Eye (tissue), 1 donor: ENCODE measurements around the gene DCDC2.
"Not testable (repeated sequence)": the region's sequence is repeated elsewhere in the genome, so short reads cannot be mapped to it uniquely, and the experiment has no call there.

Experiments used
- DNase-seq: peaks from one replicate; pipeline ENCODE4 v3.0.0-alpha.2; 2015

Gene DCDC2

DNA sequence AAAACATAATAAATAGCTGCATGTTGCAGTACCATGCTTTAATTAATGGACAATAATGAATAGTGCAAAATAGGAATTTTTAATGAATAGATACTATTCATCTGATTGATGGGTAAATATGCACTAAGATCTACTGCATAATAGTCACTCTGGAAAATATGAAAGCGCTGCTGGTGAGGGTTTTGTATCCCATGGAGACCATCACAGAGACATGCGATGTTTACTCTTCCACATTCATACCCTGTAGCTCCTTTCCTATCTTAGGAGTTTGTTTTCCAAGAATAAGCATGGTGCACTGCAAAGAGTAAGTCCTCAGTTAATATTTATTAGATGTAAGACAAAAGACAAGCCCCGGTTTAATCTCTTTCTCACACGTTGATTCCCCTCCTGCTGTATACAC, 150.4 kb downstream of the DCDC2 start:
- DNase-seq = no peak

DNA sequence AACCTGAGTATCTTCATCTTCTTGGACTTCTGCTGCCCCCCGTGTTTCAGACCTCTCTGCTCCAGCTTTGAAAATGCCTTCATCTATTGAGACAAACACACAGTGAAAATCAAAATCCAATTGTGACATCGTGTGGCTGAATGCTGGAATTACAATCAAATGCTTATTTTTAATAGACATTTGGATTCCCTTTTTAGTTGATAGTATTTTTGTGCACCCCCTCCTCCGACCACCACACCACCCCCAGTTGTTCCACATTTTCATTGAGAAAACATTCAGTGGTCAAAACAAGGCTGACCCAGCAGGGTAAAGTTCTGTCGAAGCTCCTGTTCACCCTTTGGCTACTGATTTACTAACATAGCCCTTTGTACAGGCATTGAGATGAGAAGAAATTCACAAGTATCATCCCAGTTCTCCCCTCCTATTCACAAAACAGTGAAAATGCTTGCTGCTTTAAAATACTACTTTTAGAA, 152.8 kb downstream of the DCDC2 start:
- peak; percentile 90 for DNase-seq

DNA sequence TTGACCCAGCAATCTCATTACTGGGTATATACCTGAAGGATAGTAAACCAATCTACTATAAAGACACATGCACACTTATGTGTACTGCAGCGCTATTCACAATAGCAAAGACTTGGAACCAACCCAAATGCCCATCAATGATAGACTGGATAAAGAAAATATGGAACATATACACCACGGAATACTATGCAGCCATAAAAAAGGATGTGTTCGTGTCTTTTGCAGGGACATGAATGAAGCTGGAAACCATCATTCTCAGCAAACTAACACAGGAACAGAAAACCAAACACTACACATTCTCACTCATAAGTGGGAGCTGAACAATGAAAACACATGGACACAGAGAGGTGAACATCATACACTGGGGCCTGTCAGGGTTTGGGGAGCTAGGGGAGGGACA, 153.7 kb downstream of the DCDC2 start:
- DNase-seq = not testable (repeated sequence)

DNA sequence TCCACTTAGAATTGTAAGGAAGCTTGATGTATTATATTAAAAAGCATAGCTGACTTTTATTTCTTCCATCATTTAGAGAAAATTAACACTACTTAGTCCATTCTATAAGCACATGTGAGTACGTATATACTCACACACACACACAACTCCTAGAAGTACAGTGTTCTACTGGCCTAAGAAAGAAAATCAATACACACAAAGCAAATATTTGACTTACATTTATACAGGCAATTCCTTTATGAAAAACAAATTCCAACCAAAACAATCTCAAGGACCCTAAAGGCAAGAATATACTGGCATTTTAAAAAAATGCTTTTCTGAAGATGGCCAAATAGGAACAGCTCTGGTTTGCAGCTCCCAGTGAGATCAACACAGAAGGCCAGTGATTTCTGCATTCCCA, 160.0 kb downstream of the DCDC2 start:
- DNase-seq = no peak

DNA sequence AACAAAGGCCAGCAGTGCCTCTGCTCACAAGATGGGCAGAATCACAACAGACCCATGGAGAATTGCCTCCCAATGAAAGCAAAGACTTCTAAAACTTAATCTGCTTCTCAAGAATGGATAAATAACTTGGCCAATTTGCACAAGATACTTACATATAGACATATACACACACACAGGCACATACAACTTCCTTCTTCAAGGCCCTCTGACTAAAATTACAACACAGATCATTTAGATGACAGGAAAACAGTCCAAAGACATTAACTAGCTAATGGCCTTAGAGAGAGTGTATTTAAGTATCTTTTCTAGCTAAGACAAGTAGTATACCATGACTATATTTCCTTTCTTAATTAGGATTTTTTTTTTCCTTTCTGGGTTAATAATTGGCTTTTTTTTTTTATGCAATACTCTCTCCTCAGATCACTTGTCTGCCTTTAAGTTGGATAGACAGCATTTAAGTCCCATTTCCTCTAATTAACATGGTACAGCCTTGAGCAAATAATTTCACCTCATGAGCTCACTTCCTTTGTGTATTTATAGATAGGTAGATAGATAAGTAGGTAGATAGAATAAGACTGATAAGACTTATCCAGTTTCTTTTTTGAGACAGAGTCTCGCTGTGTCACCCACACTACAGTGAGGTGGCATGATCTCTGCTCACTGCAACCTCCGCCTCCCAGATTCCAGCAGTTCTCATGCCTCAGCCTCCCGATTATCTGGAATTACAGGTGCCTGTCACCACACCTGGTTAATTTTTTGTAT, 161.8 kb downstream of the DCDC2 start:
- no peak for DNase-seq

DNA sequence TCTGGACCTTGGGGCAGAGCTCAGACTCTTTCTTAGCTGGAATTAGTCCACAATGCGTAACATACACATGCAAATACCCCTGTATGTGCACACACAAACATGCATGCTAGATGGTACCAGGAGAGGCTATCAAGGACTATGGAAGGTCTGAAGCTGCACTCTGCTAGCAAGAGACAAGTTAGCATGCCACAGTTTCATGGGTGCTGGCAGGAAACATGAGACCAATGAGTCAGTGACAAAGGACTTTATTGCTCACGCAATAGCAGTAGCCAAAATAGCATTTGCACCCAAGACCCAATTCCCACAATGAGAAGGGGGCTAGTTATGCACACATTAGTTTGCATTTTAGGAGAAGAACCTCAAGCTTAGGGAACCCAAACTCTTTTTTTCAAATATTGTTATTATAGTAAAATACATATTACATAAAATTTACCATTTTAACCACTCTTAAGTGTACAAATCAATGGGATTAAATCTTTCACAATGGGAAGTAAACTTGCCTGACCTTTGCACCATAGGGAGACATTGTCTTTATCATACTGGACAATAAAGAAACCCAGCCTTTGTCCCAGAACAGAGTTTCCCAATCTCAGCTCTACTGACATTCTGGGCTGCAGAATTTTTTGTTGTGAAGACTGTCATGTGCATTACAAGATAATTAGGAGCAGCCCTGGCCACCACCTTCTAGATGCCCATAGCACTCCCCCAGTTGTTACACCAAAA, 162.7 kb downstream of the DCDC2 start:
- no peak for DNase-seq

DNA sequence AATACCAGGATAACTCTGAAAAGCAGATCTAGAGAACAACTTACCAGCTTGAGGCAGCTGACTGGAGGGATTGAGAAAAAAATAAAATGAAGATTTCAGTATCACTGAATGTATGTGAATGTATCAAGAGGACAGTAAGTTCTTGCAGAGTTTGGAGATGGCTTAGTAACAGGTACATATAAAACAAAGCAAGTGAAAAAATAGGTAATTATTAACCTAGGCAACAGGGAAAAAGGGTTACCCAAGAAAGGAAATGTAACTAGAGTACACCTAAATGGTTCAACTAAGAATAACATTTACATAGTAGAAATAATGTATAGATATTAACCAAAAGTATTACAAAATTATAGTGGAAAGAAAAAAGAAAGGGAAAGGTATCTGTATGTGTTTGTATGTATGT, 164.5 kb downstream of the DCDC2 start:
- DNase-seq = no peak

DNA sequence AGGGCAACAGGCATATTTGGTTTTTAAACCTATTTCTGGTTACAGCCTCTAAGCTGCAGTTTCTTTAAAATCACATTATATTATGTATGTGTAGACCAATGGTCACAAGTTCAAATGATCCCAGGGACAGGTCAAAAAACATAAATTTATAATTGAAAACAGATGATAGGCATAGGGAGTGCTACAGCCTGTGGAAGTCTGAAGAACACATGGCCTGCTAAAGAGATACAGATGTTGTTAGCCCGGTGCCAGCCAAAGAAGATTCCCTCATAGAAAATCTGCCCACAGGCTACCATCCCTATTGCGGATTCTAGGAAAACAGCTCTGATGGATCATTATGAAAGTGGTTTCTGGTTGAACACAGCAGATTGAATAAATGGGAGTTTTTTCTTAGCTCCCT, 166.5 kb downstream of the DCDC2 start:
- DNase-seq = no peak

DNA sequence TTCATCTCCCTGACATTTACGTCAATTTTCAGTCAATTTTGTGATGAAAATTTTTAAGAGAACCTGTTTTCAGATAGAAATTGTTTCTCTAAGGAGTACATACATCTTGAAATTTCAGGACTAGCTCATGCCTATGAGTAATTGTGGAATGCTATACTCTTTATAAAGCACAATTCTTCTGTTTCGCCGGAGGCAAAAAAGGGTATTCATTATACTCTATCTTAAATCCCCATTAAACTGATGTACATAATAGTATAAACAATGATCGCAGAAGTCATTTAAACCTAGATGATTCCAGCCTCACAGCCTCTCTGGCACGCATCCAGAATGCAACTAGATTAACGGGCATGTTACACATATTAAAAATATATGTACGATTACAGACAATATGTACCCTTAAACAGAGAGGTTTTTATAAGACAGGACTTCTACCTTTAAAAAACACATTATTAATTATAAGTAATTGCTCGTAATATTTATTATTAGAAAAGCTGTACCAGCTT, 169.2 kb downstream of the DCDC2 start:
- DNase-seq = no peak

DNA sequence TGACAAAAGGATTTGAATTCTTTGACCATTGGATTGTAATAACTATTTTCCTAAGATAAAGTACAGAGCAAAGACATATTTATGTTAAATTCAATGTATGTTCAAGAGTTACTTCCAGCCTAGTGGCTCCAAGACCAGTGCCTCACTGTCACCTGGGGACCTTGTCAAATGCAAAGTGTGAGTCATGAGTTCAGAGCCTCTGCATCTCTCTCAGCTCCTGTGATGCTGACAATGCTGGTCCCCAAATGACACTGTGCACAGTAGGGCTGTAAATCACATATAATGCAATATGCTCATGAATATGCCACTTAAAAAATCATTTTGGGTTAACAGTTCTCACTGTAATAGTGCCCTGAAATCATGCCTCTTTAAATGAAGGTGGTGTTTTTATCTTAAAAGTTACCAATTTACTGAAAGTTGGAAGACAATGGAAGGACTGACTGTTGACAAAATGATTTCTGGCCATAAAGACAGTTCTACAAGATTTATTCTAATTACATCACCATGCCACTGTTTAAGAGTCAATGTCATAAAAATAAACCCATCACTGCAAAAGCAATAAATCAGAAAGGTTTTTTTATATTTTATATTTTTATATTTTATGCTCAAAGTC, 169.8 kb downstream of the DCDC2 start:
- no peak for DNase-seq

DNA sequence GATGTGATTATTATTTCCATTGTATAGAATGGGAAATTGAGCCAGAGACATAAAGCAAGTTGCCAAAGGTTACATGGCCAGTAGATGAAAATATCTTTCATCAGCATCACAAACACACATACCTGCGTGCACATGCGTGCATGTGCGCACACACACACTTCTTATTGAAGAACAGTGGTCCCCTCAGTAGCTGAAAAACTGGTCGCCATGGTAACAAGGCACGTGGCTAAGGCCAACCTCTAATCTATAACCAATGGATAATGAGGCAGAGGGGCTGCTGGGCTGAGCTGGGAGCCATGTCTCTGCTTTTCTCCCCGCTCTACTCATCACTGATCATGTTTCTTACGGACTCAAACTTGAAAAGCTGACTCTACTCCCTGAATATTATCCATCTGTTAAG, 171.5 kb downstream of the DCDC2 start:
- no peak for DNase-seq

DNA sequence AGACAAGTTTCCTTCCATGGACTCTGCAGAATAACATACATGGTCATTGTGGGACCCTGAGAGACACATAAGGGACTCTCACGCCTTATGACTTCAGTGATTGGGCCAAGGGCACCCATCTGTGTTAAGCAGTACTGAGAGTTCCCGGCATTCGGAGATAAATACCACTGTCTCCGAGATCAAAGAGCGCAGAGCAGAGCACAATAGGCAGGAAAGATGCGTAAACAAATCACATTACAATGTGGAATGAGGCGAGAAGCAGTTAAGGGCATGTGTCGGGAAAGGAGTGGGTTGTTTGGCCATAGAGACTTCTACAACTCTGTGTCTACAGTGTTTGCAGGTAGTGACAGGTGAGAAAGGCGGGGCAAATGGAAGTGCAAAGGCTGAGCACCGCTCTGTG, 174.3 kb downstream of the DCDC2 start:
- DNase-seq = no peak

DNA sequence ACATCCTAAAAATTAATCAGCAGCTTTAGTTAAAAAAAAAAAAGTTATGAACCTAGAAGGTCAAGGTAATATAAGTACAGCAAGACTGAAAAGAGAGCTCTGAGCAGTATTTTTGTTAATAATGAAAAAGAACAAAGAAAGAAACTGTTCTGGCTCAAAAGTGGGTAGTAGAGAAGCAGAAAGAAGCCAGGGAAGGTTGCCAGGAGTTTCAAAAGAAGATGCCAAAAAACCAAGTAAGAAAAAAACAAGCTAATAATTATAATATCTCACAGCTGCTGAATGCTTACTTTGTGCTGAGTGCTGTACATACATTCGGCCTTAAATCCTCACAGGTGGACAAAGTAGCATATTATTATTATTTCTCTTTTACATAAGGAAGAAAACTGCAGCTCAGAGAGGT, 200.0 kb downstream of the DCDC2 start:
- DNase-seq = peak; percentile 12

DNA sequence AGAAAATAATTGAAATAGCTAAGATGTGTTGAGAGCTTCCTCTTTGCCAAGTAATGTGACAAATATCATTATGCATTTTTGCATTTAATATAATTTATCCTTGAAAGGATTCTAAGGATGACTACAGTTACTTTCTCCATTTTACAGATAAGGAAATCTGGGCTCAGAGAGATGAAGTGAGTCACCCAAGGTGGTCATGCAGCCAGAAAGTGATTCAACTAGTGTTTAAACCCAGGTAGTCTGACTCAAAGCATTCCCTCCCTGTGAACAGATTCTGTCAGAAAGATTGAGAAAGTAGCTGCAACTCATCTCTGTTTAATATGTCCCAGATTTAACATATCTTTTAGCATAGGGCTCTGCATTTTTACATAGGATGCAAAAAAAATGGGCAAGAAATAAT, 203.7 kb downstream of the DCDC2 start:
- DNase-seq = no peak

DNA sequence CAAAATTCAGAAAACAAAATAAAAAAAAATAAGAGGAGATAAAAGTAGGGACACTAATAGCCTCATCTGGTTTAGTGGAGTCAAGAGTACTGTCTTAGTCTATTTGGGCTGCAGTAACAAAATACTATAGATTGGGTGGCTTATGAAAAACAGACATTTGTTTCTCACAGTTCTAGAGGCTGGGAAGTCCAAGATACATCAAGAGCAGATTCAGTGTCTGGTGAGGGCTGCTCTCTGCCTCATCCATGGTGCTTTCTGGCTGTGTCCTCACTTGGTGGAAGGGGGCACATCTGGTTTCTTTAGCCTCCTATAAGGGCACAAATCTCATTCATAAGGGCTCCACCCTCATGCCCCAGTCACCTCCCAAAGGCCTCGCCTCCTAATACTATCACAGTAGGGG, 205.8 kb downstream of the DCDC2 start:
- DNase-seq = no peak

DNA sequence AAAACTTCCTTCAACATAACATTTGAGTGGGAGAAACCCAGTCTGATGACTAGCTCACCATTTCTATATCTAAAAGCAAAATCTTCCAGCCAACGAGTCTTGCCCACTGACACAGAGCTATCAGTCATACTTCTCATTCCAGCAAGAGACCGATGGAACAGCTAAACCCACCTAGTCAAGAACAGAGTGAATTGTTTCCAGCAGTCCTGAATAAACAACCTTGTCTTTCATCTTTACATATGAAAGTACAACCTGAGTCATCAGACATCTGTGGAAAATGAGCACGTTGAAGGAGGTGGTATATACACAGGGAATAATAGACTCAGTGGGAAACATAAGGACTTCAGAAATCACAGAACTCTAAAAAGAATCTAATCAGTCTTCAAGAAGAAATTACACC, 208.0 kb downstream of the DCDC2 start:
- DNase-seq = no peak

DNA sequence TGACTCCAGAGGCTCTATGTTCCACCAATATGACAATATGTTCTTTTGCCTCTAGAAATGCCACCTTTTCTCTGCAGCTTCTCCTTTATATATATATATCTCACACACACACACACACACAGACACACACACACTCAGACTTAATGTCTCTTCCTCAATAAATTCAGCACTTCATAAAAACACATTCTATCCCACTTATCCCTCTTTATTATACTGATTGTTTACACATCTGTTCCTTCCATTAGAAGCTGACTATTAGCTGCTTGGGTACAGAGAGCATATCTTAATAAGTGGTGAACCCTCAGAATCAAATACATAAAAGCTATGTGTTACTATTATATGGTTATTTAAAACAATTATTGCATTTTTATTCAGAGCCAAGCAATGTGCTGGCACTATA, 208.6 kb downstream of the DCDC2 start:
- DNase-seq = no peak

DNA sequence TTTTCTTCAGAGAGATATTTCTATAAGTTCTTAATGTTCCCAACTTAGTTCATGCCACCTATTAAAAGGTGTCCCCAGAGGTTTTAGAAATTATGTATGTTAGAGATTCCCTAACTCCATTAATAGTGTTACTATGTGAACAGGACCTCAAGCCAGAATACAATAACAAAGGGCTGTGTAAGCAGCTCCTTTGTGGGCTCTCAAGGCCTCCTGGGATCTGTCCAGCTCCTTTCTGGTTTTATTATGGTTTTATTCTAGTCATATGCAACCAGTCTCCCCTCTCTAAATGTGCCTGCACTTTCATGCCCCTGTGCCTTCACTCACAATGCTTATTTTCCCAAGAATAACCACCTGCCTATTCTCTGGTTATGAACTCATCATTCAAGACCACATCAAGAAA, 209.2 kb downstream of the DCDC2 start:
- no peak for DNase-seq

DNA sequence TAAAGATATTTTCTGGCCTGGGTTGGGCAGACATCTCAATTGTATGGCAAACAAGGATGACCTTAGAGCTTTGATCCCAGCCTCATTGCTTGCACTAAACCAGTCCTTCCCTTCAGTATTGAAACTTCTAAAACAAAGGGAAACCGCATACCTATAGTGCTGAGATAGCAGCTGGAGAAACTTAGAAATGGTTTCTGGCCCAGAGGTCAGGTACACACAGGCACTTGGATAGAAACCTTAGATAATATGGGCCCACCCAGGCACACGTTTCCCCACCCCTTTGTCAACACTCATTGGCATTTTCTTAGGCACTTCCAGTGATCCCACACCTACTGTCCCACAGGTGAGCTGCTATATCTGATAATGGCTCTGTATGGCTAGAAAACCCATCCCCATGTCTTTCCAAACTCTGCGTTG, 209.7 kb downstream of the DCDC2 start:
- DNase-seq = no peak

DNA sequence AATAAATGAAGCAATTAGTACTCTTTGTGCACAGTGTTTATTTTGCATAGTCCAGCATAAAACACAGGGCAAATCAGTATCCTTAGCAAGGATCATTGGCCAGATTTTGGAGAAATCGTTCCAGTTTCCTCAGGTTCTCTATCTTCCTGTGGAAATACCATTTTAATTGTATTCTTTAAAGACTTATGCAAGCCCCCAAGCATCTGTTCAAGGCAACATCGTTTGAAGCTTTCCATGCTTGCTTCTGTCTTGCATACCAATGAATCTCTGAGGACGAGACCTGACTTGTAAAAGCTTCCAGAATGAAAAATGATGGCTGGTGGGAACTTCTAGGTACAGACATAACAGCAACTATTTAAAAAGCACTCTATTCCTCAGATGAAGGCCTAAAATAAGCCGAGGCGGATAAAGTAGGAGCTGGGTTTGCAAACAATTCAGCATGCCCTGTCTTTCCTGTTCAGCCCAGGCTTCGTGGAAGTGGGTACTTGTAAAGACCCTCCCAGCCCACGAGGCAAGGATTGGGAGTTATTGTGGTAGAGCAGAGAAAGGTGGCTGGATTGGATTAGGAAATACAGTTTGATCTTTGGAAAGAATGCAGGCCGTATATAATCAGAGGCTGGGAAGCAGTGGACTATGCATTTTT, 210.2 kb downstream of the DCDC2 start:
- no peak for DNase-seq

DNA sequence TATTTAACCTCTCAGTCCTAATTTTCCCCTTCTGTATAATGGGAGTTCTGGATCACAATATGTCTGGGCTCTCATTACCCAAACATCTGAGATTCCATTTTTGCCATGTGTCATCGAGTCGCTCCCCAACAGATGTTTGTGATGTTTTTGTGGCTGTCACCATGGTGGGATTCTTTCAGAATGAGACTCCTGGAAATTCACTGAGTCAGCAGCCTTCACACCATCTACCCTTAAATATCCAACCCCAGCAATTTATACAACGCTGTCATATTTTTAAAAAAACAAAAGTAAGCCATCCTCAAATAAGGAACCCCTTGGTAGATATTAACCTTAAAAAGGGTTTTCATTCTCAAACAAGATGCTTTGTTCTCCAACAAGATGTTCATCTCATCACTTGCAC, 211.0 kb downstream of the DCDC2 start:
- DNase-seq = no peak

DNA sequence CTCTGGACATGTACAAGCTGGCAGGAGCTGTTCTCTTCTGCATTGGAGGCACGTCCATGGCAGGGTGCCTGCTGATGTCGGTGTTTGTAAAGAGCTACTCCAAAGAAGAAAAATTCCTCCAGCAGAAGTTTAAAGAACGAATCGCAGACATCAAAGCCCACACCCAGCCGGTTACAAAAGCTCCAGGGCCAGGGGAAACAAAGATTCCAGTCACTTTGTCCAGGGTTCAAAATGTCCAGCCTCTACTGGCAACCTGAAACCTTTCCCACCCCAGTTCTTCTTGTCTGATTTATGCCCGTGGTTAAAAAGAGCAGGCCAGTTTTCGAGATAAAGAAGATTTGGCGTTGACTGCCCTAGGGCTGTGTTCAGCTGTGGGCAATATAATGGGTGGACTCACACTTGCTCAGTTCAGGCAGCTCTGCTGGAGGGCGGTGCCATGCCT, 212.1 kb downstream of the DCDC2 start:
- no peak for DNase-seq

DNA sequence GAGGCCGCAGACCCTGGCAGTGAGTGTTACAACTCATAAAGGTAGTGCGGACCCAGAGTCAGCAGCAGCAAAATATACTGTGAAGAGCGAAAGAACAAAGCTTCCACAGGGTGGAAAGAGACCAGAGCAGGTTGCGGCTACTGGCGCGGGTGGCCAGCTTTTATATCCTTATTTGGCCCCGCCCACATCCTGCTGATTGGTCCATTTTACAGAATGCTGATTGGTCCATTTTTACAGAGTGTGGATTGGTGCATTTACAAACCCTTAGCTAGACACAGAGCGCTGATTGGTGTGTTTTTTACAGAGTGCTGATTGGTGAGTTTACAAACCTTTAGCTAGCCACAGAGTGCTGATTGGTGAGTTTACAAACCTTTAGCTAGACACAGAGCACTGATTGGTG, 215.1 kb downstream of the DCDC2 start:
- DNase-seq = not testable (repeated sequence)
